ENCODE data around the gene ZBTB42.
A peak's percentile ranks its signal among the peaks of the same experiment; 100 is the strongest.

The ZBTB42 gene

DNA sequence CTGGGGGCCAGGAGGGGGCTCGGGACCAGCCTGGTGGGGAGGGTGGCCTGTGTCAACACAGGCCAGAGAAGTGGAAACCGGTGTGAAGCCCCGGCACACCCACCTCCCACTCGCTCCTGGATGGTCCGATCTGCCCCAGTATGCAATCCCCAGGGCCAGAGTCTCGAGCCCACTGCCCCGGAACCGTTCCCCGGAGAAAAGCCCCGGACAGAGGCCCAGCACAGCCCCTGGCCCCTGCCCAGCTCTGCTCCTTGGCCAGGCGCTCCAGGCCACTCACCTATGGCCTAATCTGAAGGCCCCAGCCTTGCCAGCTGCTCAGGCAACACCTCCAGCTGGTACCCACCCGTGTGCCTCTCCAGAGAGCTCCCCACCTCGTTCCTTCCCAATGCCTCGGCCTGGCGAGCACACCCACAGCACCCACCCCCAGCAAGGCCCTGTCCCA is 23.1 kb upstream of the ZBTB42 start:
- ChIA-PET POLR2A (no interaction called here), CTCF (no interaction called here)
- H3K9me3 ChIP-seq (ENCODE audit: control insufficient read depth, insufficient read depth, low read depth, low read length): no peaks in the 10 kb centered on the region
- H3K4me1 ChIP-seq (ENCODE audit: control insufficient read depth, insufficient read depth, low read length): no peaks in the 10 kb centered on the region
- H3K4me3 ChIP-seq (ENCODE audit: low read depth, low read length): no peak overlapping the region
- no peak overlapping the region for H3K27ac ChIP-seq (ENCODE audit: extremely low read depth, low read depth, low read length)
- TF ChIP-seq, protein P1, sequence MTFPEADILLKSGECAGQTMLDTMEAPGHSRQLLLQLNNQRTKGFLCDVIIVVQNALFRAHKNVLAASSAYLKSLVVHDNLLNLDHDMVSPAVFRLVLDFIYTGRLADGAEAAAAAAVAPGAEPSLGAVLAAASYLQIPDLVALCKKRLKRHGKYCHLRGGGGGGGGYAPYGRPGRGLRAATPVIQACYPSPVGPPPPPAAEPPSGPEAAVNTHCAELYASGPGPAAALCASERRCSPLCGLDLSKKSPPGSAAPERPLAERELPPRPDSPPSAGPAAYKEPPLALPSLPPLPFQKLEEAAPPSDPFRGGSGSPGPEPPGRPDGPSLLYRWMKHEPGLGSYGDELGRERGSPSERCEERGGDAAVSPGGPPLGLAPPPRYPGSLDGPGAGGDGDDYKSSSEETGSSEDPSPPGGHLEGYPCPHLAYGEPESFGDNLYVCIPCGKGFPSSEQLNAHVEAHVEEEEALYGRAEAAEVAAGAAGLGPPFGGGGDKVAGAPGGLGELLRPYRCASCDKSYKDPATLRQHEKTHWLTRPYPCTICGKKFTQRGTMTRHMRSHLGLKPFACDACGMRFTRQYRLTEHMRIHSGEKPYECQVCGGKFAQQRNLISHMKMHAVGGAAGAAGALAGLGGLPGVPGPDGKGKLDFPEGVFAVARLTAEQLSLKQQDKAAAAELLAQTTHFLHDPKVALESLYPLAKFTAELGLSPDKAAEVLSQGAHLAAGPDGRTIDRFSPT (tag by site-specific recombination; IDR thresholded peaks at IDR 0.05): 0 out of 2 replicates have a peak, but pooled peaks have one; percentile 14
- TF ChIP-seq ZNF664 (tag by site-specific recombination; IDR thresholded peaks at IDR 0.05): no peak
- peaks cover 0 to 91% of the 10 kb centered on the region in 2 experiments; a peak in 2 of 3 replicates for H3K36me3 ChIP-seq (ENCODE audit: control insufficient read depth in 2 of 2, insufficient read depth in 1 of 2, low read length in 2 of 2)

DNA sequence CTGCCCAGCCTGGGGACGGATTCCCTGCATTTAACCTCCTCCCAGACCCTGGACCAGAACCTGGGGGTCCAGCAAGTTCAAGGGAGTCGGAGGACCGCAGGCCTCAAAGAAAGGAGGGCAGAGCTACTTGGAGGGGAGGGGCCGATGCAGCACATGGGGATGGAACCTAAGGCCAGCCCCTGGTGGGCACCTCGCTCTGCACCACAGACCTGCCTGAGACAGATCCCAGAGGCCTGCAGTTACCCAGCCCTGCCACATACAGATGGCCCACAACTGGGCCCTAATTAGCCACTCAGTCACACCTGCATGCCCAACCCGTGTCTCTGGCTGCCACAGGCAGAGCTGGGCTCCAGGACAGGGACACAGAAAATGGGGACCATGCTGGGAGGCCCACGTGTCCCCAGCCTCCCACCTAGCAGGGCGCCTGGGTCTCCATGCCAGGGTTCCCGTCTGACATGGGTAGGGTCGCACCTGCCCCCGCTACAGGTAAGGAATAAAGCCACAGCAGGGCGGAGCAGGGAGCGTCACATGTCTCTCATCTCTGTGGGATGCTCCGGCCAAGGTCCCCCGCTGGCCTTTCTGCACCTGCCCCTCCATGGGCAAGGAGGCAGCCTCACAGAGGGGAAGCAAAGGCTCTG is 22.1 kb upstream of the ZBTB42 start:
- Histone ChIP-seq H3K36me3 (ENCODE audit: control insufficient read depth in 2 of 2, insufficient read depth in 1 of 2, low read length in 2 of 2) (peaks cover 0 to 88% of the 10 kb centered on the region in 2 experiments; a peak in 2 of 3 replicates), H3K27ac (ENCODE audit: extremely low read depth, low read depth, low read length) (no peak overlapping the region), H3K4me1 (ENCODE audit: control insufficient read depth, insufficient read depth, low read length) (no peaks in the 10 kb centered on the region), H3K4me3 (ENCODE audit: low read depth, low read length) (no peak overlapping the region), H3K9me3 (ENCODE audit: control insufficient read depth, insufficient read depth, low read depth, low read length) (no peaks in the 10 kb centered on the region)
- ChIA-PET CTCF (no interaction called here), POLR2A (interaction anchor here (0.7 kb wide), 1 partner anchor 13 kb away, joined by 3 read pairs; no protein-coding TSS in a partner anchor)
- TF ChIP-seq ZNF19 (tag by site-specific recombination; IDR thresholded peaks at IDR 0.05; ENCODE audit: low read depth): no peak
- peak; percentile 30; the same call in 1 of the 2 replicates for TF ChIP-seq ZIC2 (tag by site-specific recombination; IDR thresholded peaks at IDR 0.05)
- no peak for TF ChIP-seq ZBTB48 (tag by site-specific recombination; IDR thresholded peaks at IDR 0.05)
- TF ChIP-seq, protein P2, sequence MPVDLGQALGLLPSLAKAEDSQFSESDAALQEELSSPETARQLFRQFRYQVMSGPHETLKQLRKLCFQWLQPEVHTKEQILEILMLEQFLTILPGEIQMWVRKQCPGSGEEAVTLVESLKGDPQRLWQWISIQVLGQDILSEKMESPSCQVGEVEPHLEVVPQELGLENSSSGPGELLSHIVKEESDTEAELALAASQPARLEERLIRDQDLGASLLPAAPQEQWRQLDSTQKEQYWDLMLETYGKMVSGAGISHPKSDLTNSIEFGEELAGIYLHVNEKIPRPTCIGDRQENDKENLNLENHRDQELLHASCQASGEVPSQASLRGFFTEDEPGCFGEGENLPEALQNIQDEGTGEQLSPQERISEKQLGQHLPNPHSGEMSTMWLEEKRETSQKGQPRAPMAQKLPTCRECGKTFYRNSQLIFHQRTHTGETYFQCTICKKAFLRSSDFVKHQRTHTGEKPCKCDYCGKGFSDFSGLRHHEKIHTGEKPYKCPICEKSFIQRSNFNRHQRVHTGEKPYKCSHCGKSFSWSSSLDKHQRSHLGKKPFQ (tag by site-specific recombination; IDR thresholded peaks at IDR 0.05): no peak
- TF ChIP-seq PRDM1 (tag by site-specific recombination; IDR thresholded peaks at IDR 0.05): no peak
- no peak for TF ChIP-seq KLF1 (tag by site-specific recombination; IDR thresholded peaks at IDR 0.05)
- 0 out of 2 replicates have a peak, but pooled peaks have one; percentile 27 for TF ChIP-seq ZBTB7A (tag by site-specific recombination; IDR thresholded peaks at IDR 0.05; ENCODE audit: low read depth)
- no peak for TF ChIP-seq YY1 (tag by site-specific recombination; IDR thresholded peaks at IDR 0.05)
- TF ChIP-seq, protein P3, sequence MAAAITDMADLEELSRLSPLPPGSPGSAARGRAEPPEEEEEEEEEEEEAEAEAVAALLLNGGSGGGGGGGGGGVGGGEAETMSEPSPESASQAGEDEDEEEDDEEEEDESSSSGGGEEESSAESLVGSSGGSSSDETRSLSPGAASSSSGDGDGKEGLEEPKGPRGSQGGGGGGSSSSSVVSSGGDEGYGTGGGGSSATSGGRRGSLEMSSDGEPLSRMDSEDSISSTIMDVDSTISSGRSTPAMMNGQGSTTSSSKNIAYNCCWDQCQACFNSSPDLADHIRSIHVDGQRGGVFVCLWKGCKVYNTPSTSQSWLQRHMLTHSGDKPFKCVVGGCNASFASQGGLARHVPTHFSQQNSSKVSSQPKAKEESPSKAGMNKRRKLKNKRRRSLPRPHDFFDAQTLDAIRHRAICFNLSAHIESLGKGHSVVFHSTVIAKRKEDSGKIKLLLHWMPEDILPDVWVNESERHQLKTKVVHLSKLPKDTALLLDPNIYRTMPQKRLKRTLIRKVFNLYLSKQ (tag by site-specific recombination; IDR thresholded peaks at IDR 0.05; ENCODE audit: borderline replicate concordance): no peak
- TF ChIP-seq ZNF549 (tag by site-specific recombination; IDR thresholded peaks at IDR 0.05): no peak
- TF ChIP-seq, protein P4, sequence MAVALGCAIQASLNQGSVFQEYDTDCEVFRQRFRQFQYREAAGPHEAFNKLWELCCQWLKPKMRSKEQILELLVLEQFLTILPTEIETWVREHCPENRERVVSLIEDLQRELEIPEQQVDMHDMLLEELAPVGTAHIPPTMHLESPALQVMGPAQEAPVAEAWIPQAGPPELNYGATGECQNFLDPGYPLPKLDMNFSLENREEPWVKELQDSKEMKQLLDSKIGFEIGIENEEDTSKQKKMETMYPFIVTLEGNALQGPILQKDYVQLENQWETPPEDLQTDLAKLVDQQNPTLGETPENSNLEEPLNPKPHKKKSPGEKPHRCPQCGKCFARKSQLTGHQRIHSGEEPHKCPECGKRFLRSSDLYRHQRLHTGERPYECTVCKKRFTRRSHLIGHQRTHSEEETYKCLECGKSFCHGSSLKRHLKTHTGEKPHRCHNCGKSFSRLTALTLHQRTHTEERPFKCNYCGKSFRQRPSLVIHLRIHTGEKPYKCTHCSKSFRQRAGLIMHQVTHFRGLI (tag by site-specific recombination; IDR thresholded peaks at IDR 0.05): 0 out of 2 replicates have a peak, but pooled peaks have one; percentile 21
- TF ChIP-seq ZNF623 (tag by site-specific recombination; IDR thresholded peaks at IDR 0.05): no peak
- no peak for TF ChIP-seq ZNF140 (tag by site-specific recombination; IDR thresholded peaks at IDR 0.05)
- no peak for TF ChIP-seq MZF1 (tag by site-specific recombination; IDR thresholded peaks at IDR 0.05; ENCODE audit: borderline replicate concordance)
- TF ChIP-seq ZNF311 (tag by site-specific recombination; IDR thresholded peaks at IDR 0.05; ENCODE audit: borderline replicate concordance): no peak
- no peak for TF ChIP-seq ZNF501 (tag by site-specific recombination; IDR thresholded peaks at IDR 0.05)
- no peak for TF ChIP-seq ZNF138 (tag by site-specific recombination; IDR thresholded peaks at IDR 0.05; ENCODE audit: borderline replicate concordance)
- TF ChIP-seq, protein P5, sequence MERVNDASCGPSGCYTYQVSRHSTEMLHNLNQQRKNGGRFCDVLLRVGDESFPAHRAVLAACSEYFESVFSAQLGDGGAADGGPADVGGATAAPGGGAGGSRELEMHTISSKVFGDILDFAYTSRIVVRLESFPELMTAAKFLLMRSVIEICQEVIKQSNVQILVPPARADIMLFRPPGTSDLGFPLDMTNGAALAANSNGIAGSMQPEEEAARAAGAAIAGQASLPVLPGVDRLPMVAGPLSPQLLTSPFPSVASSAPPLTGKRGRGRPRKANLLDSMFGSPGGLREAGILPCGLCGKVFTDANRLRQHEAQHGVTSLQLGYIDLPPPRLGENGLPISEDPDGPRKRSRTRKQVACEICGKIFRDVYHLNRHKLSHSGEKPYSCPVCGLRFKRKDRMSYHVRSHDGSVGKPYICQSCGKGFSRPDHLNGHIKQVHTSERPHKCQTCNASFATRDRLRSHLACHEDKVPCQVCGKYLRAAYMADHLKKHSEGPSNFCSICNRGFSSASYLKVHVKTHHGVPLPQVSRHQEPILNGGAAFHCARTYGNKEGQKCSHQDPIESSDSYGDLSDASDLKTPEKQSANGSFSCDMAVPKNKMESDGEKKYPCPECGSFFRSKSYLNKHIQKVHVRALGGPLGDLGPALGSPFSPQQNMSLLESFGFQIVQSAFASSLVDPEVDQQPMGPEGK (tag by site-specific recombination; IDR thresholded peaks at IDR 0.05): 0 out of 2 replicates have a peak, but pooled peaks have one; percentile 11
- TF ChIP-seq GFI1B (tag by site-specific recombination; IDR thresholded peaks at IDR 0.05): no peak
- TF ChIP-seq ZNF701 (tag by site-specific recombination; IDR thresholded peaks at IDR 0.05): no peak
- TF ChIP-seq ZNF596 (tag by site-specific recombination; IDR thresholded peaks at IDR 0.05): no peak
- no peak for TF ChIP-seq ZNF146 (tag by site-specific recombination; IDR thresholded peaks at IDR 0.05)
- TF ChIP-seq ZNF292 (tag by site-specific recombination; IDR thresholded peaks at IDR 0.05; ENCODE audit: borderline replicate concordance, low read depth): no peak
- TF ChIP-seq ZBTB17 (tag by site-specific recombination; IDR thresholded peaks at IDR 0.05): no peak

All from HEK293 (cell line).